Measurements from ENCODE around the gene PKHD1. TPM values are rescaled to one million over a fixed set of nuclear protein-coding genes. Genes with fewer than 3 reads are reported as not detected.

The PKHD1 gene, protein sequence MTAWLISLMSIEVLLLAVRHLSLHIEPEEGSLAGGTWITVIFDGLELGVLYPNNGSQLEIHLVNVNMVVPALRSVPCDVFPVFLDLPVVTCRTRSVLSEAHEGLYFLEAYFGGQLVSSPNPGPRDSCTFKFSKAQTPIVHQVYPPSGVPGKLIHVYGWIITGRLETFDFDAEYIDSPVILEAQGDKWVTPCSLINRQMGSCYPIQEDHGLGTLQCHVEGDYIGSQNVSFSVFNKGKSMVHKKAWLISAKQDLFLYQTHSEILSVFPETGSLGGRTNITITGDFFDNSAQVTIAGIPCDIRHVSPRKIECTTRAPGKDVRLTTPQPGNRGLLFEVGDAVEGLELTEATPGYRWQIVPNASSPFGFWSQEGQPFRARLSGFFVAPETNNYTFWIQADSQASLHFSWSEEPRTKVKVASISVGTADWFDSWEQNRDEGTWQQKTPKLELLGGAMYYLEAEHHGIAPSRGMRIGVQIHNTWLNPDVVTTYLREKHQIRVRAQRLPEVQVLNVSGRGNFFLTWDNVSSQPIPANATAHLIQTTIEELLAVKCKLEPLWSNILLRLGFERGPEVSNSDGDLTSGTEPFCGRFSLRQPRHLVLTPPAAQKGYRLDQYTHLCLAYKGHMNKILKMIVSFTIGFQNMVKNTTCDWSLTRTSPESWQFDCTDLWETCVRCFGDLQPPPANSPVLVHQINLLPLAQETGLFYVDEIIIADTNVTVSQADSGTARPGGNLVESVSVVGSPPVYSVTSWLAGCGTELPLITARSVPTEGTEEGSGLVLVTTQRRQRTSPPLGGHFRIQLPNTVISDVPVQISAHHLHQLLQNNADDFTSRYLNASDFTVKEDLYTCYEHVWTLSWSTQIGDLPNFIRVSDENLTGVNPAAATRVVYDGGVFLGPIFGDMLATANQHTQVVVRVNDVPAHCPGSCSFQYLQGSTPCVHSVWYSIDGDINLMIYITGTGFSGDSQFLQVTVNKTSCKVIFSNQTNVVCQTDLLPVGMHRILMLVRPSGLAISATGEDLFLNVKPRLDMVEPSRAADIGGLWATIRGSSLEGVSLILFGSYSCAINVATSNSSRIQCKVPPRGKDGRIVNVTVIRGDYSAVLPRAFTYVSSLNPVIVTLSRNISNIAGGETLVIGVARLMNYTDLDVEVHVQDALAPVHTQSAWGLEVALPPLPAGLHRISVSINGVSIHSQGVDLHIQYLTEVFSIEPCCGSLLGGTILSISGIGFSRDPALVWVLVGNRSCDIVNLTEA (N-terminal part only)
- total RNA-seq, result 3.6 and 4.4 TPM in 2 replicates
- 0.77 TPM for polyA plus RNA-seq (2012)

- no peak for DNase-seq (ENCODE audit: low read depth)
Observed at GRCh38 chr6:52087498-52087999, at the start of gene PKHD1. Gene PKHD1, minus strand, starts transcription at chr6:52087613. Its CDS starts 2,680 bp downstream, at chr6:52084933.

- DNase-seq (ENCODE audit: low read depth), result peak; percentile 47
Observed at GRCh38 chr6:52136934-52137467, 49.6 kb upstream of the PKHD1 start.

DNA sequence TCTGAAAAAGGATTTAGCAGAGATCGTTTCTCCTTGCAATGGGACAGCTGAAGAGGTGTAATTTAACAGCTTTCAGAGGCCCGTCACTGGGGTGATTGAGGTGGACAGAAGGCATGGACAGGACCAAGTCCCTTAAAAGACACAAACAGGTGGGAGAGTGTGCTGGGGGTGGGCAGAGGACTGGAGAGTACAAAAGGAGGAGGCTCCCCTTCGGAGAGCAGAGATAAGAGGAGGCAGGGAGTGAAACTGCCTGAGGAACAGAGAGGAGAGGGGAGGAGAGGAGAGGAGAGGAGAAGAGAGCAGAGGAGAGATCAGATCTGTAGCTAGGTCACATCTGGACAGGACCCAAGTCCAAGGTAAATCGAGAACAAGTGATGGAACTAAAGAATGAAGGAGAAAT lies 48.6 kb upstream of the PKHD1 start:
- peak; percentile 97 for DNase-seq (ENCODE audit: low read depth)

DNA sequence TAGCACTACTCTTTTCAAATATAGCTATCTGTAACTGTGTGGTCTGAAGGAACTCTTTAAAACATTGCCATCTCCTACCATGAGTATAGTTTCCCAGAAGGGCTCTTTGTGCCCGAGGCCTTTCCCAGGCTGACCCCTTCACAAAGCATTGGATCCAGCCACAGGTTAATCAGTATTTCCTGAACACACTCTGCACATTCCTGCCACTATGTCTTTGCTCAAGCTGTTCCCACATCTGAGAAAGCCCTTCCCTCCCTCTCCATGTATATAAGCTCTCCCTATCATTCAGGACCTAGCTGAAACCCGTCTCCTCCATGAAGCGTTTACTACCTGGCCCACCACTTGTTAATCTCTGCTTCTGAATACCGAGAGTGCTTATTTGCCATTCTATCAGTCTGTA lies 47.8 kb upstream of the PKHD1 start:
- peak; percentile 83 for DNase-seq (ENCODE audit: low read depth)

DNA sequence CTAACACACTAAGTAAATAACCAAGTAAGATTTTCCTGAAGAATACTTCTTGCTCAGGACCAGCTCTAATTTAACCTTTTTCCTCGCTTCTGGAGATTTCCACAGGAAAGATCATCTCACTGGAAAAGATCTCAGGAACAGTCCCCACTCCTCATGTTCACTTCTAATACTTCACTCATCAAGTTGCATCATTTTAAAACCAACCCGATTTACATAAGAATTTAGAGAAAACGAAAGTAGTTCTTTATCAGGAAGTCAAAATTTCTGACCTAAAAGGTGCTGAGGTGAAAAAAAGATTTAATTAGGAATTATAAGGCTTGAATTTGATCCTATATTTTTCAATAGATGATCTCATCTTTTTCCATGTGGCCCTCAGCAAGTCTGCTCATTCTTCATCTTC lies 46.6 kb upstream of the PKHD1 start:
- DNase-seq (ENCODE audit: low read depth), result no peak

- DNase-seq (ENCODE audit: low read depth), result peak; percentile 89
Observed at GRCh38 chr6:52133324-52133723, 45.9 kb upstream of the PKHD1 start.

DNA sequence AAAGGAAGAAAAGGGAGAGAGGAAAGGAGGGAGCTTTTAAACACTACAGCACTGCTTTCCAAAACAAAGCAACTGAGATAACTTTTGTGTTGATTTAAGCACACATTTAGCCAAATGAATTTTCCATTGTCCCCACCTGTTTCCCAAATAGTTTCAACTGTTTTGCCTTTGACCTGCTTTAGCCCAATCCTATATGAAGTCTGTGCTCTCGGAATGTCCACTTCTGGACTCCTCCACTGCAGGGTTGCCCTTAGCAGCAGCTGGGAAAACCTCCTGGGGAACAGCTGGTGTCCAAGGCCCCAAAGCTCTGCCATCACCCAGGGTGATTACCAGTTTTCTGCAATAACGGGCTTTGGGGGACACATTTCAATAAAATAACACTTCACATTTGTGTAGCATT lies 44.9 kb upstream of the PKHD1 start:
- peak; percentile 88 for DNase-seq (ENCODE audit: low read depth)

DNA sequence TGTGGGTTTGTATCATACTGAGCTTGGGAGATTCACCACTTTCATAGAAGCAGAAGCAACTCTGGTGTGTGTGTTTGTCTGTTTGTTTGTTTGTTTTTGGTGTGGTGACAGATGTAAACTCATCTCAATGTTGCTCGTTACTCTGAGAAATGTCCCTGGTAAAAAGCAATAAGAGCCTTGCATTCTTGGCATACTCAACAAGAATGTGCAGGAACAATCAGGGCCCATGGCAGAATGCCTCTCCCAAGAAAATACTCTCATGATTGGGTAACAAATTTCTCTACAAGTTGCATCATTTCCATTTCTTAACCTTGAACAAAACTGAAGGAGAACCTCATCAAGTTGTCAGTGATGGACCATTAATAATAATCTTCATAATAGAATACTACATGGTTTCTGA lies 43.0 kb upstream of the PKHD1 start:
- DNase-seq (ENCODE audit: low read depth), result peak; percentile 50

DNA sequence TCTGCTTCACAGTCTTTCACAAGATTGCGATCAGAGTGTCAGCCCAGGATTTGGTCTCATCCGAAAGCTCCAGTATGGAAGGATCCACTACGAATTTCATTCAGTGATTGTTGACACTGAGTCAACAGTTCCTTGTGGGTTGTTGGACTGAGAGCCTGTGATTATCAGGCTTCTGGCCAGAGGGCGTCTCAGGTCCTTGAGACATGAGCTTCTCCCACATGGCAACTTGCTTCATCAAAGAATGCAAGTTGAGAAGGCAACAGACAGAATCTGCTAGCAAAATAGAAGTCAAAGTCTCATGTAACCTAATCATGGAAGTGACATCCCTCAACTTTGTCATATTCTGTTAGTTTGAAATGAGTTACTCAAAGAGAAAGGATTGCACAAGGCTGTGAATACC lies 40.5 kb upstream of the PKHD1 start:
- DNase-seq (ENCODE audit: low read depth), result peak; percentile 24

GRCh38 chr6:52126231-52126630 lies 38.8 kb upstream of the PKHD1 start:
- no peak for DNase-seq (ENCODE audit: low read depth)

- no peak for DNase-seq (ENCODE audit: low read depth)
Observed at GRCh38 chr6:52125572-52125971, 38.2 kb upstream of the PKHD1 start.

GRCh38 chr6:52125139-52125538 lies 37.7 kb upstream of the PKHD1 start:
- no peak for DNase-seq (ENCODE audit: low read depth)

GRCh38 chr6:52124126-52125121 lies 37.0 kb upstream of the PKHD1 start:
- no peak for DNase-seq (ENCODE audit: low read depth)

- DNase-seq (ENCODE audit: low read depth), result no peak
Observed at GRCh38 chr6:52123251-52123650, 35.8 kb upstream of the PKHD1 start.

DNA sequence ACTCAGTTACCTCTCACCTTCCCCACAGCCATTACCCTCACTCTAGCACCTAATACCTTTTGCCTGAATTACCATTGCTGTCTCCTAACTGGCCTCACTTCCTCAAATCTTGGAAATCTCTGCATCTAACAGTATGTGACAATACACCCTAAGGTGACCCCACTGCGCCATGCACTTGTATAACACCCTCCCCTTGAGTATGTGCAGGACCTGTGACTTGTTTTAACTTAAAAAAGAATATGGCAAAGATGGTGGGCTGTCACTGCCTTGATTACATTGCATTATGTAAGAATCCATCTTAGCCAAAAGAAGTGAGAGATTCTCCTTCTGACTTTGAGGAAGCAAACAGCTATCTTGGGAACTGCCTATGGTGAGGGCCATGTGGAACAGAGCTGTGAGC lies 29.9 kb upstream of the PKHD1 start:
- DNase-seq (ENCODE audit: low read depth), result no peak

- peak; percentile 89 for DNase-seq (ENCODE audit: low read depth)
Observed at GRCh38 chr6:52116605-52116948, 29.2 kb upstream of the PKHD1 start.

DNA sequence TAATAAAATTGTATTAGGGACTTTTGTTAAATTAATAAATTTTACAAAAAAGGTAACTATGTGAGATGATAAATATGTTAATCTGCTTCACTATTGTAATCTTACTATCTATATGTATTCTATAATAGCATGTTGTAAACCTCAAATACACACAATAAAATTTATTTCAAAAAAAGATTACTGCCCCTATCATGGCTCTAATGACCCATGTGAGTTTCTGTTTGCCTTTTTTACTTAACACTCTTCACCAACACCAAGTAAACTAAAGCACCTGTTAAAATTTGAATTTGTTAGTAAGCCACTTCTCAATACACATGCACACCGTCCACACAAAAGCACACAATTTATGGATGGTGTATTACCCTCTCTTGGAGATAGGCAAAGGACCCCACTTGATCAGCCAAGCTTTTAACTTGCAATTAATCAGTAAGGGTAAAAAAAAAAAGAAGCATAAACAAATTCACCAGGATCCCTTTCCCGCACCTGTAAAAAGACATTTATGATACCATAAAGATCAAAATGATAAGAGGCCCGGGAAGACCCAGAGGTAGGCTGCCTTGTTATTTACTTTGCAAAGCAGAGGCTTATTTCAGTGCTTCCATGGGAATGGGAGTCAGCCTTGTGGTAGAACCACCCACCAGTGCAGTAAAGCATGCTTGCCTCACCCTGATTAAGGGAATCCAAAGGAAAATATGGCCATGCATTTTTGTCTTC lies 28.6 kb upstream of the PKHD1 start:
- DNase-seq (ENCODE audit: low read depth), result no peak

GRCh38 chr6:52115145-52115741 lies 27.8 kb upstream of the PKHD1 start:
- peak; percentile 50 for DNase-seq (ENCODE audit: low read depth)

GRCh38 chr6:52109171-52109571 lies 21.8 kb upstream of the PKHD1 start:
- DNase-seq (ENCODE audit: low read depth), result peak; percentile 92

All from myocyte (in vitro differentiated cells).